GM21717 (cell line): Measurements from ENCODE around the gene DHRS9.
A peak's percentile ranks its signal among the peaks of the same experiment; 100 is the strongest.
"Not testable (repeated sequence)": the region's sequence is repeated elsewhere in the genome, so short reads cannot be mapped to it uniquely, and the experiment has no call there.

Source experiments
- ATAC-seq: cut with Tn5 transposase; IDR thresholded peaks from one replicate; pipeline ENCODE4 v1.9.1; 2021; ENCODE audit warnings: mild to moderate bottlenecking, moderate library complexity; ENCODE audit not compliant: unreplicated experiment

Gene DHRS9

DNA sequence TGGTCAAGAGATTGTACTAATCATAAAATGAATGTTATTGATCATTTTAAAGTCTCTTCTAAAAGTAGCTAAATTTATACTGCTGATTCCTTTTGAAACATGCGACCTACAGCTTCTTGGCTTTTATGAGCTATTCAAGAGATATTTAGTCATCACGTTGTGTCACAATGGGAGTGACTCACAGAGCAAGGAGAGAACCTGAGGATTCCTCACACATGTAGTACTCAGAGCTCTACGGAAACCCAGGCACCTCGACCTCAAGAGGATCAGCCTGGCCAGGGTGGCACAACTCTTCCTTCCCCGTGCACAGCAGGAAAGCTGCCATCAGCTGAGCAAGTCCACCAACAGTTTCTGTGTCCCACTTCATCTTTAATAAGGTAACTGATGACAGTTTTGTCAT is at the start of gene DHRS9:
Gene DHRS9, plus strand, starts transcription at position 223 of the 400 bp plus-strand sequence. CDS start 12,019 bp downstream, outside the sequence.
- ATAC-seq = no peak

DNA sequence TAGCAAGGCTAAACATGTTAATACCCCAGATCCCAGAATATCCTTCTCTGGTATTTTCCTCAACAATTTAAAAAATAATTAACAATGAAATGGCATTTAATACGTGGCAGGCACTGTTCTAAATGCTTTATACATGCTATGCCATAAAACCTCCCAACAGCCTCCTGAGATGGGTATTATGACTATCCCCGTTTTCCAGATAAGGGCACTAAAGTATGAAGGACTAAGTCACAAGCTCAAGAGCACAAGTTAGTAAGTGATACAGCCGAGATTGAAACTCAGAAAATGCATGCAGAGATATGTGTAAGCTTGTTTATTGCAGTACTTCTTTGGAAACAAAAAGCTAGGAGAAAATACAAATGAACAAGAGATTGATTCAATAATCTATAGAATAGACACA is 46.2 kb upstream of the DHRS9 start:
- no peak for ATAC-seq

GRCh38 chr2:169026056-169026455 is 43.3 kb upstream of the DHRS9 start:
- no peak for ATAC-seq

- ATAC-seq = no peak
Measured at GRCh38 chr2:169027234-169027633, 42.1 kb upstream of the DHRS9 start.

DNA sequence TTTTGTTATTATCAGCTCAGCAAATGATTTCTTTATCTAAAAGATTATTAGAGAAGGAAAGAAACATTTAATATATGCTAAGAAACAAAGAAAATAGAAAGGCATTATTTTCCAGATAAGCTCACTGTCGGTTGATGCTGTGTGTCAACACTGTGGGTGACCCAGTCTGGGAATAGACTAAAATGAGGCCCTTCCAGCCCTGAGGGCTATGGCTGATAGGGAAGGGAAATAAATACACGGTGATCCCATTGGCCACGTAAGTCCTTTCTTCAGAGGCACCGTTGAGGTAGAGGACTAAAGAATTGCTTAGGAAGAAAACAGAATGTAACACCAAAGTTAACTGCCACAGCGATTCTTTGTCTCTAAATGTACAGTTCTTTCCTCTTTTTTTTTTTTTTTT is 40.0 kb upstream of the DHRS9 start:
- no peak for ATAC-seq

DNA sequence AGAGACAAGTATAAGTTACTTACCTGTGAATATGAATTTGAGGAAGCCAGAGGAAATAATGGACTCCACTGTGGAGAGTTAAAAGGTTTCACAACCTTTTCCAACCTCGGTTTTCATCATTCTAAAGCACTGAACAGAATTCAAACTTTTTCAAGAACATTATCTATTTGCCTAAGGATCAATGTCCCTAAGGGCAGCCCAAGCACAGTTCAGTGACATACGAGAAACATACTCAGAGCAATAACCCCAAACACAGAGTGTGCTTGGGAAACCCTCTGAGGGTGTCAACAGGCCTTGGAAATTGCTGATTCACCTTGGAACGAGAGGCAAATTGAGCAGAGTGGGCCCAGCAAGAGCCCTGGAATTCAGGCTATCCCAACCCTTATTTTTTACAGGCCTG is 38.2 kb upstream of the DHRS9 start, which contains the start of gene ABCB11:
Gene ABCB11, minus strand, starts transcription at position 123 of the 400 bp plus-strand sequence. CDS start 13,199 bp downstream, outside the sequence.
- no peak for ATAC-seq

GRCh38 chr2:169034256-169034655 is 35.1 kb upstream of the DHRS9 start:
- no peak for ATAC-seq

- ATAC-seq = no peak
Measured at GRCh38 chr2:169034984-169035544, 34.3 kb upstream of the DHRS9 start.

GRCh38 chr2:169035887-169036286 is 33.5 kb upstream of the DHRS9 start:
- ATAC-seq = no peak

GRCh38 chr2:169036736-169037440 is 32.5 kb upstream of the DHRS9 start:
- peak; percentile 59 for ATAC-seq

GRCh38 chr2:169038338-169038757 is 31.0 kb upstream of the DHRS9 start:
- ATAC-seq = peak; percentile 85

DNA sequence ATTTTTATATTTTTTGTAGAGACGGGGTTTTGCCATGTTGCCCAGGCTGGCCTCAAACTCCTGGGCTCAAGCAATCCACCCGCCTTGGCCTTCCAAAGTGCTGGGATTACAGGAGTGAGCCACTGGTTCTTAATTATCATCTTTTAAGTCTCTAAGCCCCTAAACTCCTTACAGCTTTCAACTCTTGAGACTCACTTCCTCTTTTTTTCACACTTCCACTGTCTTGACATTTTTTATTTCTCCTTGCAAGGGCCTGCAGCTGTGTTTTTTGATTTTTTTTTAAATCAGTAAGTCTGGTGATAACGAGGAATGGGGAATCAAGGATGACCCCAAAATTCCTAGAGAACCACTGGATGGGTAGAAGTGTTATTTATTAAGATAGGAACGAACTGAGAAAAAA is 29.7 kb upstream of the DHRS9 start:
- no peak for ATAC-seq

DNA sequence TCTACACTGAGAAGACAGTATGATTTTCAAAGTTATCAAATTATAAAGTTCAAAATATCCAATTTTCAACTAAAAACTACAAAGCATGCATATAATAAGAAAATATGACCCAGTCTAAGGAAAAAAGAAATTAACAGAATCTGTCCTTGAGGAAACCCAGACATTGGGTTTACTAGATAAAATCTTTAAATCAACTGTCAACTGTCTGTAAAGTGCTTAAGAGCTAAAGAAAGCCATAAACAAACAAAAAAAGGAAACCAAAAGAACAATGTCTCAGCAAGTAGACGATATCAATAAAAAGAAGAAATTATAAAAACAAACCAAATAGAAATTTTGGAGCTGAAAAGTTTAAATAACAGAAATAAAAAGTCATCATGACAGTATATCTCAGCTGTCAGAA is 27.8 kb upstream of the DHRS9 start:
- no peak for ATAC-seq

DNA sequence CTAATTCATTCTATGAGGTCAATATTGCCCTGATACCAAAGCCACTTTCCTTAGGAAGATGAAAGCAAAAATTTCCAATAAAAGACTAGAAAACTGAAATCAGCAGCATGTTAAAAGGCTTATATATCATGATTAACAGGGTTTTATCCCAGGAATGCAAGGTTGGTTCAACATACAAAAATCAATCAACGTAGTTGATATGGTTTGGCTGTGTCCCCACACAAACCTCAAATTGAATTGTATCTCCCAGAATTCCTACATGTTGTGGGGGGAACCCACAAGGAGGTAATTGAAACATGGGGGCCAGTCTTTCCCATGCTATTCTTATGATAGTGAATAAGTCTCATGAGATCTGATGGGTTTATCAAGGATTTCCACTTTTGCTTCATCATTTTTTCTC is 26.5 kb upstream of the DHRS9 start:
- ATAC-seq = no peak

DNA sequence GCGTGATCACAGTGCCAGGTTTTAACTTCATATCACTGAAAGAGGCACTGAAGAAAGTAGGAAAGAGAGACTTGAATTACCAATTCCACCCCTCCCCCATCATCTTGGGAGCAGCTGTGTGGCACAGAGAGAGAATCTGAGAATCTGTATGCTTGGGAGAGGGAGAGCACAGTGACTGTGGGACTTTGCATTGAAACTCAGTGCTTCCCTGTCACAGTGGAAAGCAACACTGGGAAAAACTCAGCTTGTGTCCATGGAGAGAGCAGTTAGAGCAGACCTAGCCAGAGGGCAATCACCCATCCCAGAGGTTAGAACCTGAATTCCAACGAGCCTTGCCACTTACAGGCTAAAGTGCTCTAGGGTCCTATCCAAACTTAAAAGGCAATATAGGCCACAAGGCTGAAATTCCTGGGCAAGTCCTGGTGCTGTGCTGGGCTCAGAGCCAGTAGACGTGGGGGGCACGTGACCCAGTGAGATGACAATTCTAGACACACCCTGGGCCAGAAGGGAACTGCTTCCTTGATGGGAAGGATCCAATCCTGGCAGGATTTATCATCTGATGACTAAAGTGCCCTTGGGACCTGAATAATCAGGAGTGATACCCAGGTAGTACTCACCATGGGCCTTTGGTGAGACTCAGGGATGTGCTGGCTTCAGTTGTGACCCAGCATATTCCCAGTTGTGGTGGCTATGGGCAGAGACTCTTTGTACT is 22.8 kb upstream of the DHRS9 start:
- no peak for ATAC-seq

DNA sequence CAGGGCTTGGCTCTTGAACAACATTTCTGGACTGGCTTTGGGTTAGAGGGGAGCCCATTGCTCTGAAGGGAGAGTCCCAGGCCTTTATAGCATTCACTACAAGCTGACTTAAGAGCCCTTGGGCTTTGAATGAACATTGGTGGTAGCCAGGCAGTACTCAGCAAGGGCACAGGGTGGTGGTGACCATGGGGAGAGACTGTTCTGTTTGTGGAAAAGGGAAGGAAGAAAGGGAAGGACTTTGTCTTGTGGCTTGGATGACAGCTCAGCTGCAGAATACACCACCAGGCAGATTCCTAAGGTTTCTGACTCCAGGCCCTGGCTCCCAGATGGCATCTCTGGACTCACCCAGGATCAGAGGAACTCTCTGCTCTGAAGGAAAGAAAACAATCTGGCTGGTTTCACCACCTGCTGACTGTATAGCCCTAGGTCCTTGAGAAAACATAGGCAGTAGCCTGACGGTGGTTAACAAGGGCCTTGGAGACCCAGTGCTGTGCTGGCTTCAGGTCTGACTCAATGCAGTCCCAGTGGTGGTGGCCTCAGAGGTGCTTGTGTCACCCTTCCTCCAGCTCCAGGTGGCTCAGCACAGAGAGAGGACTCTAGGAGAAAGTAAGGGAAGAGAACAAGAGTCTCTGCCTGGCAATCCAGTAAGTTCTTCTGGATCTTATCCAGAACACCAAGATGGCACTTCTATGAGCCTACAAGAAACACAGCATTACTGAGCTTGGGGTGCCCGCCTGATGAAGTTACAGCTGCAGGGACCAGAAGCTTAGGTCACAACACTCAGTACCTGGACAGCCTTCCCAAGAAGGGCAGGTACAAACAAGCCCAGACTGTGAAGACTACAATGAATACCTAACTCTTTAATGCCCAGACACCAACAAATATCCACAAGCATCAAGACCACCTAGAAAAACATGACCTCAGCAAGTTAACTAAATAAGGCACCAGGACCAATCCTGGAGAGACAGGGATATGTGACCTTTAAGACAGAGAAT is 21.8 kb upstream of the DHRS9 start:
- ATAC-seq = no peak

- no peak for ATAC-seq
Measured at GRCh38 chr2:169049142-169049541, 20.2 kb upstream of the DHRS9 start.

GRCh38 chr2:169050476-169051240 is 18.7 kb upstream of the DHRS9 start:
- no peak for ATAC-seq

GRCh38 chr2:169054575-169054974 is 14.8 kb upstream of the DHRS9 start:
- ATAC-seq = not testable (repeated sequence)

DNA sequence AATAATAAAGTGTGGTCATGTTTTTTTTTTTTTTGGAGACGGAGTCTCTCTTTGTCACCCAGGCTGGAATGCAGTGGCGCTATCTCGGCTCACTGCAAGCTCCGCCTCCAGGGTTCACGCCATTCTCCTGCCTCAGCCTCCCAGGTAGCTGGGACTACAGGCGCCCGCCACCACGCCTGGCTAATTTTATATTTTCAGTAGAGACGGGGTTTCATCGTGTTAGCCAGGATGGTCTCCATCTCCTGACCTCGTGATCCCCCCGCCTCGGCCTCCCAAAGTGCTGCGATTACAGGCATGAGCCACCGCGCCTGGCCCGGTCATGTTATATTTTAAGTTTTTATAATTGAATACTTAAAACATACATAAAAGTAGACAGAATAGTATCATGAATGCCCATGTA is 5.2 kb upstream of the DHRS9 start:
- ATAC-seq = not testable (repeated sequence)
